H1 (cell line): ENCODE results near the gene CTSL. TPM values are rescaled to one million over a fixed set of nuclear protein-coding genes. Genes with fewer than 3 reads are reported as not detected.

ENCODE experiments used
- CTCF ChIA-PET: fragments of 300-600 bp; sonication (Branson Sonifier 250); formaldehyde crosslinking; loops from one replicate; lab custom pipeline; 2021; ENCODE audit not compliant: partially characterized antibody; lab: Charles Lee
- POLR2A ChIA-PET: fragments of 300-600 bp; sonication (Branson Sonifier 250); formaldehyde crosslinking; loops from one replicate; lab custom pipeline; 2021; ENCODE audit warnings: inconsistent platforms; ENCODE audit not compliant: partially characterized antibody; lab: Charles Lee
- DNase-seq, 2 experiments: peaks; one replicate each; pipeline versions ENCODE4 v3.0.0 to v3.0.0-alpha.2; 2010 to 2022; ENCODE audit warnings: low spot score in 2 of 2, low read depth in 1 of 2, mixed read lengths in 1 of 2
- FAIRE-seq: peaks from 2 replicates; lab custom pipeline; 2011; peaks lifted over from hg19 to GRCh38; lab: Jason Lieb, UNC
- H2AFZ ChIP-seq: 2 replicates; pipeline ENCODE4 v1.8.1; 2012; ENCODE audit warnings: low read length, inconsistent platforms
- H2AK5ac ChIP-seq: 2 replicates; pipeline ENCODE4 v1.6.1; 2013; ENCODE audit warnings: low read depth, low read length
- H2BK120ac ChIP-seq: replicated peaks from 2 replicates; pipeline ENCODE3; 2013; ENCODE audit warnings: low read depth, low read length, inconsistent platforms
- H2BK12ac ChIP-seq: 2 replicates; pipeline ENCODE4 v1.6.1; 2013; ENCODE audit warnings: low read depth, low read length
- H2BK15ac ChIP-seq: 2 replicates; pipeline ENCODE4 v1.6.1; 2013; ENCODE audit warnings: low read length
- H2BK20ac ChIP-seq: 2 replicates; pipeline ENCODE4 v1.6.1; 2013; ENCODE audit warnings: low read length
- H2BK5ac ChIP-seq: 2 replicates; pipeline ENCODE4 v1.6.1; 2013; ENCODE audit warnings: low read depth, low read length
- H3K14ac ChIP-seq: 2 replicates; pipeline ENCODE4 v1.6.1; 2013; ENCODE audit warnings: inconsistent platforms; ENCODE audit not compliant: insufficient read length
- H3K18ac ChIP-seq: 2 replicates; pipeline ENCODE4 v1.6.1; 2013; ENCODE audit warnings: low read length; ENCODE audit errors: extremely low read depth
- H3K23ac ChIP-seq: 2 replicates; pipeline ENCODE4 v1.6.1; 2013; ENCODE audit warnings: inconsistent platforms; ENCODE audit not compliant: insufficient read length
- H3K23me2 ChIP-seq: 2 replicates; pipeline ENCODE4 v1.6.1; 2013; ENCODE audit warnings: low read depth, low read length
- H3K27ac ChIP-seq: 2 replicates; pipeline ENCODE4 v1.6.1; 2011; ENCODE audit warnings: low read depth, low read length, inconsistent platforms
- H3K27me3 ChIP-seq, 4 experiments: replicated peaks in 1 of 4; 1 replicate in 1 of 4; 2 replicates in 3 of 4; pipeline versions ENCODE4 v1.6.1 to v1.8.1; 2011 to 2013; ENCODE audit warnings: low read length in 3 of 4, mild to moderate bottlenecking in 3 of 4, inconsistent platforms in 2 of 4, mixed read lengths in 2 of 4, moderate library complexity in 1 of 4; ENCODE audit not compliant: control insufficient read depth in 3 of 4, insufficient read depth in 3 of 4; ENCODE audit errors: extremely low read depth in 1 of 4
- H3K36me3 ChIP-seq, 4 experiments: 2 replicates each; pipeline versions ENCODE4 v1.6.1 to v1.8.1; 2011 to 2013; ENCODE audit warnings: mild to moderate bottlenecking in 4 of 4, low read length in 3 of 4, moderate library complexity in 2 of 4, control low read depth in 1 of 4, inconsistent platforms in 1 of 4; ENCODE audit not compliant: insufficient read depth in 4 of 4, control insufficient read depth in 2 of 4
- H3K4ac ChIP-seq: replicated peaks from 2 replicates; pipeline ENCODE3; 2013; ENCODE audit warnings: low read length, low read depth, mixed read lengths, inconsistent platforms; ENCODE audit not compliant: insufficient read length
- H3K4me1 ChIP-seq, 4 experiments: replicated peaks in 1 of 4; 1 replicate in 1 of 4; 2 replicates in 3 of 4; pipeline versions ENCODE4 v1.6.1 to v1.8.1; 2011 to 2013; ENCODE audit warnings: low read length in 3 of 4, inconsistent platforms in 2 of 4, mixed read lengths in 1 of 4; ENCODE audit not compliant: insufficient read depth in 4 of 4, control insufficient read depth in 3 of 4
- H3K4me2 ChIP-seq, 2 experiments: 2 replicates each; pipeline versions ENCODE4 v1.6.1 to v1.8.1; 2011 to 2013; ENCODE audit warnings: low read depth in 2 of 2, low read length in 2 of 2, control low read depth in 1 of 2, inconsistent platforms in 1 of 2, mild to moderate bottlenecking in 1 of 2; ENCODE audit not compliant: insufficient read depth in 1 of 2
- H3K4me3 ChIP-seq, 4 experiments: fragments of 200-600, 300-600 bp in 1 of 4; sonication (generic), shearing (Covaris generic), sonication (Bioruptor Twin) in 1 of 4; 2 replicates each; pipeline versions ENCODE4 v1.5.1 to v1.8.1; 2011 to 2016; ENCODE audit warnings: low read length in 4 of 4, low read depth in 3 of 4, control low read depth in 2 of 4, inconsistent platforms in 2 of 4, mild to moderate bottlenecking in 2 of 4, mixed read lengths in 1 of 4, moderate library complexity in 1 of 4; ENCODE audit not compliant: insufficient read depth in 2 of 4; ENCODE audit errors: extremely low read depth in 1 of 4
- H3K56ac ChIP-seq: replicated peaks from 2 replicates; pipeline ENCODE3; 2013; ENCODE audit warnings: low read depth, mild to moderate bottlenecking, mixed read lengths, low read length, inconsistent platforms; ENCODE audit not compliant: insufficient read length
- H3K79me1 ChIP-seq: 2 replicates; pipeline ENCODE4 v1.6.1; 2013; ENCODE audit warnings: low read depth, low read length, control low read depth
- H3K79me2 ChIP-seq, 2 experiments: 2 replicates each; pipeline versions ENCODE4 v1.6.1 to v1.8.1; 2012 to 2013; ENCODE audit warnings: low read length in 2 of 2, mild to moderate bottlenecking in 2 of 2, inconsistent platforms in 1 of 2; ENCODE audit not compliant: insufficient read depth in 2 of 2, control insufficient read depth in 1 of 2
- H3K9ac ChIP-seq, 4 experiments: replicated peaks in 1 of 4; 1 replicate in 1 of 4; 2 replicates in 3 of 4; pipeline versions ENCODE4 v1.6.1 to v1.8.1; 2011 to 2013; ENCODE audit warnings: low read depth in 3 of 4, low read length in 3 of 4, control low read depth in 2 of 4, mild to moderate bottlenecking in 2 of 4, moderate library complexity in 2 of 4, inconsistent platforms in 1 of 4; ENCODE audit errors: extremely low read depth in 1 of 4
- H3K9me3 ChIP-seq, 2 experiments: 2 replicates each; pipeline versions ENCODE4 v1.6.1 to v1.8.1; 2012 to 2013; ENCODE audit warnings: mild to moderate bottlenecking in 2 of 2, moderate library complexity in 2 of 2, control low read depth in 1 of 2, inconsistent platforms in 1 of 2, low read depth in 1 of 2, low read length in 1 of 2, mixed read lengths in 1 of 2; ENCODE audit not compliant: insufficient read depth in 2 of 2
- H4K20me1 ChIP-seq, 2 experiments: replicated peaks in 1 of 2; 2 replicates each; pipeline versions ENCODE3 to v1.8.1; 2011 to 2013; ENCODE audit warnings: inconsistent platforms in 2 of 2, low read length in 2 of 2, mild to moderate bottlenecking in 1 of 2; ENCODE audit not compliant: insufficient read depth in 2 of 2, control insufficient read depth in 1 of 2
- H4K5ac ChIP-seq: 2 replicates; pipeline ENCODE4 v1.6.1; 2013; ENCODE audit warnings: low read length, low read depth, mixed read lengths, inconsistent platforms; ENCODE audit not compliant: insufficient read length
- H4K8ac ChIP-seq: 2 replicates; pipeline ENCODE4 v1.8.0; 2013; ENCODE audit warnings: mild to moderate bottlenecking, moderate library complexity, low read length, inconsistent platforms; ENCODE audit not compliant: insufficient read depth; ENCODE audit errors: extremely low read depth
- H4K91ac ChIP-seq: replicated peaks from 2 replicates; pipeline ENCODE3; 2013; ENCODE audit warnings: low read length, mixed read lengths, inconsistent platforms; ENCODE audit not compliant: insufficient read length
- ATF2 ChIP-seq: IDR thresholded peaks from 2 replicates; pipeline ENCODE4 v1.6.1; 2012; ENCODE audit warnings: low read length, inconsistent platforms
- BCL11A ChIP-seq, 2 experiments: IDR thresholded peaks; one replicate each; pipeline ENCODE4 v1.6.1; 2011; ENCODE audit warnings: low read depth in 2 of 2, low read length in 2 of 2, mild to moderate bottlenecking in 2 of 2
- BRCA1 ChIP-seq: IDR thresholded peaks from 2 replicates; pipeline ENCODE4 v1.6.1; 2012; ENCODE audit warnings: low read depth, low read length, improper control_type of control experiment
- CHD2 ChIP-seq: IDR thresholded peaks from 2 replicates; pipeline ENCODE4 v1.6.1; 2012; ENCODE audit warnings: low read length, improper control_type of control experiment
- GTF2F1 ChIP-seq: IDR thresholded peaks from 2 replicates; pipeline ENCODE4 v1.6.1; 2012; ENCODE audit warnings: low read depth, low read length, improper control_type of control experiment, borderline replicate concordance
- HDAC2 ChIP-seq, 2 experiments: fragments of 300-600 bp in 1 of 2; sonication (generic) in 1 of 2; IDR thresholded peaks; 2 replicates each; pipeline ENCODE4 v1.6.1; 2011 to 2012; ENCODE audit warnings: low read depth in 2 of 2, low read length in 2 of 2, mild to moderate bottlenecking in 2 of 2, moderate library complexity in 2 of 2, borderline replicate concordance in 1 of 2, inconsistent platforms in 1 of 2
- KDM1A ChIP-seq: fragments of 200-600, 300-600 bp; sonication (generic); IDR thresholded peaks from 2 replicates; pipeline ENCODE4 v1.7.1; 2016; ENCODE audit warnings: mild to moderate bottlenecking, low read length, borderline replicate concordance
- KDM4A ChIP-seq: IDR thresholded peaks from one replicate; pipeline ENCODE4 v1.7.1; 2012; ENCODE audit warnings: low read depth, mild to moderate bottlenecking, moderate library complexity, low read length, inconsistent platforms; ENCODE audit not compliant: severe bottlenecking
- POU5F1 ChIP-seq: IDR thresholded peaks from 2 replicates; pipeline ENCODE4 v1.6.1; 2011; ENCODE audit warnings: low read depth, mild to moderate bottlenecking, low read length, moderate library complexity
- RBBP5 ChIP-seq: IDR thresholded peaks from 2 replicates; pipeline ENCODE4 v1.7.1; 2012; ENCODE audit warnings: low read depth, mild to moderate bottlenecking, inconsistent platforms, low read length, moderate library complexity, borderline replicate concordance
- WGBS, 2 experiments: shearing (Covaris generic) in 1 of 2; methylation state at CpG; one replicate each; pipeline versions ENCODE4 v1.1.6 to v1.1.7; 2013 to 2015; ENCODE audit warnings: low lambda C conversion rate in 2 of 2, mixed read lengths in 2 of 2, inconsistent platforms in 1 of 2, low coverage in 1 of 2, missing lambda C conversion rate in 1 of 2; ENCODE audit not compliant: insufficient replicate concordance in 2 of 2, insufficient coverage in 1 of 2, insufficient read length in 1 of 2; ENCODE audit errors: extremely low coverage in 1 of 2, missing lambda C conversion rate in 1 of 2; 5-methylcytosine and 5-hydroxymethylcytosine counted together
- polyA plus RNA-seq, 7 experiments: library from polyadenylated mRNA; depleted of rRNA in 3 of 7; stranded (reverse) in 5 of 7; unstranded in 2 of 7; fragments of >200 nt in 5 of 7; fragments of 200-250 nt in 2 of 7; gene quantifications; 1 replicate in 5 of 7; 2 replicates in 1 of 7; 4 replicates in 1 of 7; pipeline versions ENCODE4 v1.2.1 to v1.2.3, GENCODE V29; 2011 to 2013; ENCODE audit warnings: missing spikeins in 2 of 7, mixed read lengths in 2 of 7
- total RNA-seq: library from RNA; stranded (reverse); fragmentation: NEBNext Ultra II Directional; extraction: Animal tissue kit (Norgen Biotek cat#: 25700); gene quantifications from 2 replicates; pipeline ENCODE4 v1.2.1, GENCODE V29; 2021

CTSL gene
- total and polyA plus RNA-seq, 2 of the 8 experiments (the other 6 are each of a cell fraction or from before 2014, with no cell fraction given): 34.2 to 38.2 TPM

- Histone ChIP-seq H2BK20ac (no peak overlapping the region), H3K9me3 (peaks cover 3 to 7% of the 10 kb centered on the region in 2 experiments; a peak in 1 of 4 replicates), H2AK5ac (no peak overlapping the region), H2BK5ac (no peak overlapping the region), H4K5ac (no peak overlapping the region), H2BK15ac (no peak overlapping the region), H3K14ac (no peak overlapping the region), H3K9ac (no peak overlapping the region), H4K20me1 (no peaks in the 10 kb centered on the region), H2BK120ac (no peak overlapping the region), H3K23me2 (no peaks in the 10 kb centered on the region), H3K4ac (no peak overlapping the region), H3K79me2 (no peaks in the 10 kb centered on the region), H3K4me2 (no peak overlapping the region), H3K27ac (no peak overlapping the region), H4K8ac (no peak overlapping the region), H3K4me3 (no peak overlapping the region), H3K56ac (no peak overlapping the region), H3K18ac (no peak overlapping the region), H2AFZ (no peak overlapping the region), H2BK12ac (no peak overlapping the region), H3K23ac (no peak overlapping the region), H3K4me1 (no peaks in the 10 kb centered on the region), H3K36me3 (no peaks in the 10 kb centered on the region), H4K91ac (no peak overlapping the region), H3K79me1 (no peaks in the 10 kb centered on the region), H3K27me3 (no peaks in the 10 kb centered on the region)
- DNase-seq (no peak), FAIRE-seq (no peak)
- WGBS, 2 experiments: 87% methylated on average over 3 of the region's 3 CpGs; no CpG with 5 or more reads in 1 of the 2 experiments
- ChIA-PET CTCF (interaction anchor here (0.8 to 0.9 kb wide), 2 partner anchors 13 to 62 kb away, joined by 3 read pairs; no protein-coding TSS in a partner anchor), POLR2A (interaction anchor here (0.8 kb wide), 1 partner anchor 10 kb away, joined by 3 read pairs; no protein-coding TSS in a partner anchor)
- TF ChIP-seq RBBP5 (no peak), KDM1A (no peak), KDM4A (no peak), CHD2 (no peak), GTF2F1 (no peak), BCL11A (IDR thresholded peaks at IDR 0.05; ENCODE audit: low read depth in 2 of 2, low read length in 2 of 2) (no peak), HDAC2 (IDR thresholded peaks at IDR 0.05; ENCODE audit: borderline replicate concordance in 1 of 2, low read depth in 2 of 2, low read length in 2 of 2) (no peak), ATF2 (no peak), POU5F1 (no peak), BRCA1 (no peak)
These were observed 14.3 kb downstream of the CTSL start for GRCh38 chr9:87740209-87740608.
